Measurements from ENCODE around the gene SAGE1. TPM values are rescaled to one million over a fixed set of nuclear protein-coding genes. Genes with fewer than 3 reads are reported as not detected.

The SAGE1 gene
- total RNA-seq, 1 experiment from 2014 or later, result not detected

DNA sequence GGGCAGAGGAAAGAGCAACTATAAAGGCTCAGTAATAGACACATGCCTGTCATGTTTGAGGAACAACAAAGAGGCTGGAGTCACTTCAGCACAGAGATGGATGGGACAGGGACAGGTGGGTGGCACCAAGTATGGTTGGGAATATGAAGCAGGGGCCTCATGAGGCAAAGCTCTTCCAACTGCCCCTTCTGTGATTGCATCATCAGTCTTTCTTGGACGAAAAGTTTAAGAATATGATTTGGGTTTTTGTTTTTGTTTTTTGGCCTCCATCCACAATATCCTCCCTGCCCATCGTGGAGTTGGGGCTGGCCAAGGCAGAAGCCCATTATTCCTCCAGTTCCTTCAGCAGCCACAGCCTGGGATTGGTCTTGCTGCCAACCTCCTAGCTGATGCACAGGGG, 34.4 kb downstream of the SAGE1 start:
- no peaks in the 10 kb centered on the region for H3K4me1 Mint-ChIP-seq (ENCODE audit: low read depth, unreplicated experiment)
- H3K27ac Mint-ChIP-seq (ENCODE audit: unreplicated experiment), result no peak overlapping the region
- no peak for DNase-seq
- TF ChIP-seq, protein P1, sequence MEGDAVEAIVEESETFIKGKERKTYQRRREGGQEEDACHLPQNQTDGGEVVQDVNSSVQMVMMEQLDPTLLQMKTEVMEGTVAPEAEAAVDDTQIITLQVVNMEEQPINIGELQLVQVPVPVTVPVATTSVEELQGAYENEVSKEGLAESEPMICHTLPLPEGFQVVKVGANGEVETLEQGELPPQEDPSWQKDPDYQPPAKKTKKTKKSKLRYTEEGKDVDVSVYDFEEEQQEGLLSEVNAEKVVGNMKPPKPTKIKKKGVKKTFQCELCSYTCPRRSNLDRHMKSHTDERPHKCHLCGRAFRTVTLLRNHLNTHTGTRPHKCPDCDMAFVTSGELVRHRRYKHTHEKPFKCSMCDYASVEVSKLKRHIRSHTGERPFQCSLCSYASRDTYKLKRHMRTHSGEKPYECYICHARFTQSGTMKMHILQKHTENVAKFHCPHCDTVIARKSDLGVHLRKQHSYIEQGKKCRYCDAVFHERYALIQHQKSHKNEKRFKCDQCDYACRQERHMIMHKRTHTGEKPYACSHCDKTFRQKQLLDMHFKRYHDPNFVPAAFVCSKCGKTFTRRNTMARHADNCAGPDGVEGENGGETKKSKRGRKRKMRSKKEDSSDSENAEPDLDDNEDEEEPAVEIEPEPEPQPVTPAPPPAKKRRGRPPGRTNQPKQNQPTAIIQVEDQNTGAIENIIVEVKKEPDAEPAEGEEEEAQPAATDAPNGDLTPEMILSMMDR (IDR thresholded peaks at IDR 0.05; ENCODE audit: insufficient read depth in 1 of 2, low read depth in 1 of 2, low read length in 1 of 2, severe bottlenecking in 1 of 2, unreplicated experiment in 1 of 2), result no peak
- CTCF ChIA-PET, result no interaction called here
- no peaks in the 10 kb centered on the region for H3K36me3 Mint-ChIP-seq (ENCODE audit: insufficient read depth, unreplicated experiment)
- H3K9me3 ChIP-seq, result no peaks in the 10 kb centered on the region
- H3K9me3 Mint-ChIP-seq (ENCODE audit: unreplicated experiment), result no peaks in the 10 kb centered on the region
- no TSS peak for BruUV-seq (replicated peaks)
- H3K27me3 Mint-ChIP-seq (ENCODE audit: insufficient read depth, unreplicated experiment), result peaks cover 4% of the 10 kb centered on the region
- H3K4me3 ChIP-seq (ENCODE audit: low read depth, low read length), result no peak overlapping the region
- no peaks in the 10 kb centered on the region for H3K36me3 ChIP-seq (ENCODE audit: control insufficient read depth, insufficient read depth, low read length)
- no peaks in the 10 kb centered on the region for H3K27me3 ChIP-seq (replicated peaks; ENCODE audit: control insufficient read depth, insufficient read depth, low read length)
- no peaks in the 10 kb centered on the region for H3K4me1 ChIP-seq
- POLR2A ChIA-PET, result no interaction called here
- no peak overlapping the region for H3K4me3 Mint-ChIP-seq (ENCODE audit: unreplicated experiment)
- intact Hi-C loops (cut with micrococcal nuclease; ENCODE audit: unreplicated experiment), result no loop called here

DNA sequence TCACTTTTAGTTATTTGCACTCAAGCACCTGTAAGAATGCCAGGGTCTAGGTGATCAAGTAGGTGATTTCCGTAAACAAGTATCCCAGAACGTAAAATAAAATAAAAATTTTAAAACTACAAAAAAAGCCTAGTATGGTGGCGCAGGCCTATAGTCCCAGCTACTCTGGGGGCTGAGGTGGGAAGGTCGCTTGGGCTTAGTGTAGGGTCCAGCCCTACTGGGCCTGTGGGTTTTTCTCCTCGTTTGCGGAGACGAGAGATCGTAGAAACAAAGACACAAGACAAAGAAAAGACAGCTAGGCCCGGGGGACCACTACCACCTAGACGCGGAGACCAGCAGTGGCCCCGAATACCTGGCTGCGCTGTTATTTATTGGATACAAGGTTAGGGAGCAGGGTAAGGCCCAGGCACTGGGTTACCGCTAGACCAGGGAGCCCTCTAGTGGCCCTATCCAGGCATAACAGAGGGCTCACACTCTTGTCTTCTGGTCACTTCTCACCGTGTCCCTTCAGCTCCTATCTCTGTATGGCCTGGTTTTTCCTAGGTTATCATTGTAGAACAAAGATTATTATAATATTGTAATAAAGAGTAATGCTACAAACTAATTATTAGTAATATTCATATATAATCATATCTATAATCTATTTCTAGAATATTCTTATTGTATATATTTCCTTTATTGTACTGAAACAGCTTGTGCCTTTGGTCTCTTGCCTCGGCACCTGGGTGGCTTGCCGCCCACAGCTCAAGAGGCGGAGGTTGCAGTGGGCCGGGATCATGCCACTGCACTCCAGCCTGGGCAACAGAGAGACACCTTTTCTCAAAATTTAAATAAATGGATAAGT, 38.4 kb downstream of the SAGE1 start:
- DNase-seq, result peak; percentile 42 to 62
- TF ChIP-seq, protein P1 (IDR thresholded peaks at IDR 0.05; ENCODE audit: insufficient read depth in 1 of 2, low read depth in 1 of 2, low read length in 1 of 2, severe bottlenecking in 1 of 2, unreplicated experiment in 1 of 2), result peak; percentile 46 to 60
- H3K27me3 Mint-ChIP-seq (ENCODE audit: insufficient read depth, unreplicated experiment), result peaks cover 4% of the 10 kb centered on the region
- ChIA-PET POLR2A (no interaction called here), CTCF (no interaction called here)
- no peak overlapping the region for H3K4me3 ChIP-seq (ENCODE audit: low read depth, low read length)
- no peaks in the 10 kb centered on the region for H3K9me3 ChIP-seq
- BruUV-seq (replicated peaks), result no TSS peak
- no peaks in the 10 kb centered on the region for H3K36me3 Mint-ChIP-seq (ENCODE audit: insufficient read depth, unreplicated experiment)
- no peaks in the 10 kb centered on the region for H3K36me3 ChIP-seq (ENCODE audit: control insufficient read depth, insufficient read depth, low read length)
- no peak overlapping the region for H3K27ac Mint-ChIP-seq (ENCODE audit: unreplicated experiment)
- no peak overlapping the region for H3K4me3 Mint-ChIP-seq (ENCODE audit: unreplicated experiment)
- no peaks in the 10 kb centered on the region for H3K9me3 Mint-ChIP-seq (ENCODE audit: unreplicated experiment)
- H3K27me3 ChIP-seq (replicated peaks; ENCODE audit: control insufficient read depth, insufficient read depth, low read length), result no peaks in the 10 kb centered on the region
- H3K4me1 ChIP-seq, result no peaks in the 10 kb centered on the region
- intact Hi-C loops (cut with micrococcal nuclease; ENCODE audit: unreplicated experiment), result loop anchor here (5.0 kb wide), 1 partner anchor 195 kb away; no protein-coding TSS in a partner anchor
- H3K4me1 Mint-ChIP-seq (ENCODE audit: low read depth, unreplicated experiment), result no peaks in the 10 kb centered on the region

DNA sequence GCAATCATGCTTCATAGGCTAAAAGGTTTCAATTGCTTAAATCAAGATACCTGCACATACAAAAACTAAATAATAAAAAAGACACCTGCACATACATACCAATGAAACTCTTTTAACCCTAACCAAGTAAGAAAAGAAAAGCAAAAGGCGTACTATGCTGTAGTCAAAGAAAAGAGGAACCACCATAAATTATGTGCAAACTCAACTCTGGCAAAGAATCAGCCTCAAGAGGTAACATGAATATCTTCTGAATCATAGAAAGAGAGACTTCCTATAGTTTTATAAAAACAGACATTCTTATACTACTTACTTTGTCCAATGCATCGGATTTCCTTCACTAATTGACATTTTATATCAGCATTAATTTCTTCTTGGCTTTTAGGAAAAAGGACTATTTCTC, 51.0 kb downstream of the SAGE1 start:
- POLR2A ChIA-PET, result no interaction called here
- Mint-ChIP-seq H3K9me3 (ENCODE audit: unreplicated experiment) (no peaks in the 10 kb centered on the region), H3K4me3 (ENCODE audit: unreplicated experiment) (no peak overlapping the region)

More for the DNA sequence above, 51.0 kb downstream of the SAGE1 start:
- TF ChIP-seq, protein P1 (IDR thresholded peaks at IDR 0.05; ENCODE audit: insufficient read depth in 1 of 2, low read depth in 1 of 2, low read length in 1 of 2, severe bottlenecking in 1 of 2, unreplicated experiment in 1 of 2), result no peak
- no peak for DNase-seq
- Mint-ChIP-seq H3K27ac (ENCODE audit: unreplicated experiment) (no peak overlapping the region), H3K4me1 (ENCODE audit: low read depth, unreplicated experiment) (no peaks in the 10 kb centered on the region), H3K36me3 (ENCODE audit: insufficient read depth, unreplicated experiment) (no peaks in the 10 kb centered on the region), H3K27me3 (ENCODE audit: insufficient read depth, unreplicated experiment) (no peaks in the 10 kb centered on the region)
- Histone ChIP-seq H3K9me3 (no peaks in the 10 kb centered on the region), H3K36me3 (ENCODE audit: control insufficient read depth, insufficient read depth, low read length) (no peaks in the 10 kb centered on the region), H3K27me3 (replicated peaks; ENCODE audit: control insufficient read depth, insufficient read depth, low read length) (no peaks in the 10 kb centered on the region), H3K4me1 (no peaks in the 10 kb centered on the region), H3K4me3 (ENCODE audit: low read depth, low read length) (no peak overlapping the region)
- intact Hi-C loops (cut with micrococcal nuclease; ENCODE audit: unreplicated experiment), result no loop called here
- no TSS peak for BruUV-seq (replicated peaks)
- CTCF ChIA-PET, result no interaction called here
